ENCODE results near the gene TMEM178A.
"Not testable (repeated sequence)": the region's sequence is repeated elsewhere in the genome, so short reads cannot be mapped to it uniquely, and the experiment has no call there.

The TMEM178A gene

DNA sequence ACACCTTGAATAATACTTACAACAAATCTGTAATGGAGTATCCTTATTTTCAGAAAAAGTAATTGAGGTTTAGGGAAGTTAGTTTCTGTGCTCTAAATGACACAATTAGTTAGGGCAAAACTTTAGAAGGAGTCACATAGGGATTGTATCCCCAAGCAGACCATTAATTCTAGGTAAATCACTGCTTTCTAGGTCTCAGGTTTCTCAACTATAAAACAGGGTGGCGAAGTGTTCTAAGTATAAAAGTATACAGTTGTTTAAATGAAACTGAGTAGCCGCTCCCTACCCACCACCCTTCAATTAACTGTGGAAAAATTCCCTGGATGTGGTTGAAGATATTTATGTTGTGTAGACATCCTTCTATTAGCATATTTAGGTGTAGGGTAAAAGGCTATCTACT lies 19.9 kb upstream of the TMEM178A start:
- H3K27me3 ChIP-seq (replicated peaks; ENCODE audit: control insufficient read depth, insufficient read depth, low read length, poor library complexity, severe bottlenecking), result no peaks in the 10 kb centered on the region
- H3K4me3 ChIP-seq (ENCODE audit: insufficient read depth, low read depth, low read length, poor library complexity, severe bottlenecking), result no peak overlapping the region
- no peaks in the 10 kb centered on the region for H3K4me1 ChIP-seq (ENCODE audit: control insufficient read depth, insufficient read depth, low read length, poor library complexity, severe bottlenecking)
- no peaks in the 10 kb centered on the region for H3K36me3 ChIP-seq (ENCODE audit: control insufficient read depth, insufficient read depth, low read length)
- no peak for DNase-seq
- no peak overlapping the region for H3K27ac ChIP-seq (ENCODE audit: insufficient read depth, low read length, poor library complexity, severe bottlenecking)
- no peaks in the 10 kb centered on the region for H3K9me3 ChIP-seq (ENCODE audit: control insufficient read depth, low read length)

DNA sequence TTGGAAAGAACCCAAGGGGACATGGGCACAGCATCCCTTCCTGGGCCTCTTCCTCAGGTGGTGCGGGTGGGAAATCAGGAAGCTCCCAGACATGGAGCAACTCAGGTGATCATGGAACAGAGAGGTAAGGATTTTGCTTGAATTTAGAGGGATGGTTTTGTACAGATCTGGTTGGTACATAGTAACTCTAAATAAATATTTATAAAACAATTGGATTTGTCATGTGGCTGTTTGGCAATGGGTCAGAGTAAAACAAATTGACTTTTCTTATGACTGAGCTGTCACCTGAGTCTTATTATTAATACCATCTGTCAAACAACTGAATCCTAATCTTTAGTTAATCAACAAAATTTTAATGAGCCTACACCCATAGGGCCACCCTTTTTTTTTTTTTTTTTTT lies 19.4 kb upstream of the TMEM178A start:
- H3K9me3 ChIP-seq (ENCODE audit: control insufficient read depth, low read length), result no peaks in the 10 kb centered on the region
- no peaks in the 10 kb centered on the region for H3K4me1 ChIP-seq (ENCODE audit: control insufficient read depth, insufficient read depth, low read length, poor library complexity, severe bottlenecking)
- no peak for DNase-seq
- H3K27me3 ChIP-seq (replicated peaks; ENCODE audit: control insufficient read depth, insufficient read depth, low read length, poor library complexity, severe bottlenecking), result no peaks in the 10 kb centered on the region
- no peaks in the 10 kb centered on the region for H3K36me3 ChIP-seq (ENCODE audit: control insufficient read depth, insufficient read depth, low read length)
- H3K27ac ChIP-seq (ENCODE audit: insufficient read depth, low read length, poor library complexity, severe bottlenecking), result no peak overlapping the region
- no peak overlapping the region for H3K4me3 ChIP-seq (ENCODE audit: insufficient read depth, low read depth, low read length, poor library complexity, severe bottlenecking)

DNA sequence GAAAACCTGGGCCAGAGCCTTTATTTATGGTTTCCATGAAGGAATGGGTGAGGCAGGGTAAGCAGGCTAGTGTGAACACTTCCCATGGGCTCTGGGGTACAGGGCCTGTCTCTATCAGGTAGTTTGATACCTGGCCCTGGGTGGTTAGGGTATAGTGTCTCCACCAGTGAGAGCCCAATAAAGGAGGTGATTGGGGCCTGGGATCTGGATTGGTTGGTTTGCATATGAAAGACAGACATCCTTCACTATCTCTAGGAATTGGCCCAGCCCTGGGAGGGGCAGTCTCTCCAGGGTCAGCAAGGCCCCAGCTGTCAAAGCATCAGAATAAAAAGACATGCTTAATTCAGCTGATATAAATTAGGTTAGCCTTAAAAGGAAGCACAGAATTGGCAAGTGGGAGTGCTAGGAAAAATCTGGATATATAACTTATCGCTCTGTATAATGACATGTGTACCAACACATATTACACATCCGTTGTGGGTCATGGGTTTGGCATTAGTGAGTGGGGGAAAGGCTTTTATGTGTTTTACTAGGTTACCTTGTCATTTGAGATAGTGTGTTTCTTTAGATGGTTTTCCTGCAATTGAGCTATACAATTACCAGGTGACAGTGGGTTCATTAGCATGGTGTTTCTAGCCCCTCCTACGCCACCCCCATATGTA lies 18.5 kb upstream of the TMEM178A start:
- Histone ChIP-seq H3K27me3 (replicated peaks; ENCODE audit: control insufficient read depth, insufficient read depth, low read length, poor library complexity, severe bottlenecking) (no peaks in the 10 kb centered on the region), H3K9me3 (ENCODE audit: control insufficient read depth, low read length) (no peaks in the 10 kb centered on the region), H3K4me3 (ENCODE audit: insufficient read depth, low read depth, low read length, poor library complexity, severe bottlenecking) (no peak overlapping the region), H3K27ac (ENCODE audit: insufficient read depth, low read length, poor library complexity, severe bottlenecking) (no peak overlapping the region), H3K4me1 (ENCODE audit: control insufficient read depth, insufficient read depth, low read length, poor library complexity, severe bottlenecking) (no peaks in the 10 kb centered on the region), H3K36me3 (ENCODE audit: control insufficient read depth, insufficient read depth, low read length) (no peaks in the 10 kb centered on the region)
- no peak for DNase-seq

DNA sequence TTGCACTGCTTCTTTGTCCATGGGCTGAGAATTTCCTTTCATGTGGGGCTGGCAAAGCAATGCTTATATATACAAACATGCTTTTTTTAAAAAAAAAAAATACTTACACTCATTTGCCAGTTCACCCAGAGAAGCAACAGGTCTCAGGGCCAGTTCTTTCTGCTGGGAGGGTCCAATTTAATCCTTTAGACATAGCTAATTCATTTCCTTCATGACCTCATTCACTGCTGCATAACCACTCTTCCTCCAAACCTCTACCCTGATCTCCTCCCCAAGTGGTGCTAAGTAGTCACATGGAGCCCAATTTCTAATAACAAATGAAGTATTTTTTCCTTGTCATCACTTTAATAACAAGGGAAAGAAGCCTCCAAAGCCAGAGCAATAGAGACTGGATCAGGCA lies 17.1 kb upstream of the TMEM178A start:
- H3K36me3 ChIP-seq (ENCODE audit: control insufficient read depth, insufficient read depth, low read length), result no peaks in the 10 kb centered on the region
- no peaks in the 10 kb centered on the region for H3K27me3 ChIP-seq (replicated peaks; ENCODE audit: control insufficient read depth, insufficient read depth, low read length, poor library complexity, severe bottlenecking)
- H3K4me3 ChIP-seq (ENCODE audit: insufficient read depth, low read depth, low read length, poor library complexity, severe bottlenecking), result no peak overlapping the region
- no peaks in the 10 kb centered on the region for H3K9me3 ChIP-seq (ENCODE audit: control insufficient read depth, low read length)
- H3K27ac ChIP-seq (ENCODE audit: insufficient read depth, low read length, poor library complexity, severe bottlenecking), result no peak overlapping the region
- DNase-seq, result no peak
- H3K4me1 ChIP-seq (ENCODE audit: control insufficient read depth, insufficient read depth, low read length, poor library complexity, severe bottlenecking), result no peaks in the 10 kb centered on the region

DNA sequence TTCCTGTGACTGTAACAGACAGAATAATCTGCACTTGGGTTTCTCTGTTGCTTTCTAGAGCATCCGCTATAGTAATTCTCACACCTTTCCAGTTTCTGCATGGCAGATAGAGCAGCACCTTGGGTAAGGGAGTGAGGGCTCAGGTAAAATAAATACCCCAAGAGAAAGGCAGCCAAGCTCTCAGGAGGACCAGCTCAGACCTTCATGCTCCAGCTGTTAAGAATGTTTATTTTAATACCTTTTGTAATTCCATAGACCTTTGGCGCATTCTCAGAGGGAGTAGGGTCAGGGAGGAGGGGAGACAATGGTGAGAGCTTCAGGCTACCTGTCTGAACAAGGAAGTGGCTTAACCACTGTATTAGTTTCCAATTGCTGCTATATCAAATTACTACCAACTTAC lies 16.2 kb upstream of the TMEM178A start:
- Histone ChIP-seq H3K27me3 (replicated peaks; ENCODE audit: control insufficient read depth, insufficient read depth, low read length, poor library complexity, severe bottlenecking) (no peaks in the 10 kb centered on the region), H3K27ac (ENCODE audit: insufficient read depth, low read length, poor library complexity, severe bottlenecking) (no peak overlapping the region), H3K4me1 (ENCODE audit: control insufficient read depth, insufficient read depth, low read length, poor library complexity, severe bottlenecking) (no peaks in the 10 kb centered on the region), H3K9me3 (ENCODE audit: control insufficient read depth, low read length) (no peaks in the 10 kb centered on the region), H3K36me3 (ENCODE audit: control insufficient read depth, insufficient read depth, low read length) (no peaks in the 10 kb centered on the region), H3K4me3 (ENCODE audit: insufficient read depth, low read depth, low read length, poor library complexity, severe bottlenecking) (no peak overlapping the region)
- no peak for DNase-seq

DNA sequence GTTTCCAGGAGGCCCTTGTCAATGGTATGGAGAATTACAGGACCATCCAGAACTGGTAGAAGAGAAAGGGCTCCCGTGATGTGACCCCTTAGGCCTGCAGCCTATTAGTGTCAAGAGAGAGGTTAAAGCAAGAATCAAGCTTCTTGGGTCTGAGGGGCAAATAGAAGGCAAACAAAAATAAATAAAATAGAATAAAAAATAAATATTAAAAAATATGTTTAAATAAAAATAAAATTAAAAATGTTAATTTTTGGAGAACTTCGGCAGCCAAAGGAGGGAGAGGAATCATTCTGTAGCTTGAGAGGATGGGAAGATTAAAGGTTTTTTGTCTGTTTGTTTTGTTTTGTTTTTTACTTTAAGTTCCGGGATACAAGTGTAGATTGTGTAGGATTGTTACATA lies 15.2 kb upstream of the TMEM178A start:
- no peak for DNase-seq
- Histone ChIP-seq H3K9me3 (ENCODE audit: control insufficient read depth, low read length) (no peaks in the 10 kb centered on the region), H3K27me3 (replicated peaks; ENCODE audit: control insufficient read depth, insufficient read depth, low read length, poor library complexity, severe bottlenecking) (no peaks in the 10 kb centered on the region), H3K36me3 (ENCODE audit: control insufficient read depth, insufficient read depth, low read length) (no peaks in the 10 kb centered on the region), H3K4me3 (ENCODE audit: insufficient read depth, low read depth, low read length, poor library complexity, severe bottlenecking) (no peak overlapping the region), H3K27ac (ENCODE audit: insufficient read depth, low read length, poor library complexity, severe bottlenecking) (no peak overlapping the region), H3K4me1 (ENCODE audit: control insufficient read depth, insufficient read depth, low read length, poor library complexity, severe bottlenecking) (no peaks in the 10 kb centered on the region)

DNA sequence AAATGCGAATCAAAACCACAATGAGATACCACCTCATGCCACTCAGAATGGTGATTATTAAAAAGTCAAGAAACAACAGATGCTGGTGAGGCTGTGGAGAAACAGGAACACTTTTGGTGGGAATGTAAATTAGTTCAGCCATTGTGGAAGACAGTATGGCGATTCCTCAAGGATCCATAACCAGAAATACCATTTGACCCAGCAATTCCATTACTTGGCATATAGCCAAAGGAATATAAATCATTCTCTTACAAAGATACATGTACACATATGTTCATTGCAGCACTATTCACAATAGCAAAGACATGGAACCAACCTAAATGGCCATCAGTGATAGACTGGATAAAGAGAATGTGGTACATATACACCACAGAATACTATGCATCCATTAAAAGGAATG lies 9.5 kb upstream of the TMEM178A start:
- not testable (repeated sequence) for H3K4me1 ChIP-seq (ENCODE audit: control insufficient read depth, insufficient read depth, low read length, poor library complexity, severe bottlenecking); DNase-seq; H3K9me3 ChIP-seq (ENCODE audit: control insufficient read depth, low read length); H3K36me3 ChIP-seq (ENCODE audit: control insufficient read depth, insufficient read depth, low read length); H3K27me3 ChIP-seq (replicated peaks; ENCODE audit: control insufficient read depth, insufficient read depth, low read length, poor library complexity, severe bottlenecking); H3K27ac ChIP-seq (ENCODE audit: insufficient read depth, low read length, poor library complexity, severe bottlenecking); H3K4me3 ChIP-seq (ENCODE audit: insufficient read depth, low read depth, low read length, poor library complexity, severe bottlenecking)

DNA sequence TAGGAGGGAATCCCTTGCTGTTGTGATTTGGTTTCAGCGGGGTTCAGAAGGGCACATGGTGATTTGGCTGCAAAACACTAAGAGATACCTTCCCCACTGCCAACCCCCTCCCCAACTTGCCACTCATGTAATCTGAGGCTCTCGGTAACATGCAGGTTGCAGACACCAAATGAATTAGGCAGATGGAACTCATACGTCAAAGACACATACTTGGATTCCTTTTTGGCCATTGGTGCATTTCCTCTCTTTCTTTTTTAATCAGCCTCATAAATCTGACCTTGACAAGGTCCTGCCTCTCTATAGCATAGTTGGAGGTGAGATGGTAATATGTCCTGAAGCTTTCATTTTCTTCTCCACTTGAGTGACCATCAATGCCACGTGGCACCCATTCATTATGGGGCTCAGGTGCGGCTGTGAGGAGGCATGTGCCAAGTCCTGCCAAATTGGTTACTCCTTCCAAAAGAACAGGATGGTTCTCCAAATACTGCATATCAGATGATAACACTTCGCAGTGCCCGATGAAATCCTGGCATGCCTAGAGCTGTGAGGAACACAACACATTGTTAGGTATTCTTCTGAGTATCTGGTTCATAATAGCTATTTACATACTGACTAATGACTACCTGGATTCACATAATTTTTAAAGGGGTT lies 8.3 kb upstream of the TMEM178A start:
- H3K27ac ChIP-seq (ENCODE audit: insufficient read depth, low read length, poor library complexity, severe bottlenecking), result no peak overlapping the region
- no peaks in the 10 kb centered on the region for H3K9me3 ChIP-seq (ENCODE audit: control insufficient read depth, low read length)
- no peaks in the 10 kb centered on the region for H3K27me3 ChIP-seq (replicated peaks; ENCODE audit: control insufficient read depth, insufficient read depth, low read length, poor library complexity, severe bottlenecking)
- H3K4me1 ChIP-seq (ENCODE audit: control insufficient read depth, insufficient read depth, low read length, poor library complexity, severe bottlenecking), result no peaks in the 10 kb centered on the region
- no peak for DNase-seq
- H3K36me3 ChIP-seq (ENCODE audit: control insufficient read depth, insufficient read depth, low read length), result no peaks in the 10 kb centered on the region
- H3K4me3 ChIP-seq (ENCODE audit: insufficient read depth, low read depth, low read length, poor library complexity, severe bottlenecking), result no peak overlapping the region

DNA sequence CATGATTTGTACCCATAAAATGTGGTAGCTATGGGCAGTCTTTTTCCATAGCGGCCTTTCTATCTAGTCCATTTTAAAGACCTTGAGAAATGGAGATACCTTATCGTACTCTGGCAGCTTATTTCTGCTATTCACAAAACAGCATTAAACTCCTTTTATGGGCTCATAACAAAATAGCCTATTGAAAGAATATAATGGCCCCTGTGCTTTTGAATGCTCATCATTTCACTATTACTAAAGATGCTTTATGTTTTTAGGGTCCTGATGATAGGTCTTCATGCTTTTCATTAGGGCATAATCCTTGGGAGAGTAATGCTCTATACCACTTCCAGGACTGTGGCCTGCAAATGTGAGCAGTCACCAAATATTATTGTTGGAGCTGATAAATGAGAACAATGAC lies 7.3 kb upstream of the TMEM178A start:
- Histone ChIP-seq H3K4me1 (ENCODE audit: control insufficient read depth, insufficient read depth, low read length, poor library complexity, severe bottlenecking) (no peaks in the 10 kb centered on the region), H3K9me3 (ENCODE audit: control insufficient read depth, low read length) (no peaks in the 10 kb centered on the region), H3K4me3 (ENCODE audit: insufficient read depth, low read depth, low read length, poor library complexity, severe bottlenecking) (no peak overlapping the region), H3K27me3 (replicated peaks; ENCODE audit: control insufficient read depth, insufficient read depth, low read length, poor library complexity, severe bottlenecking) (no peaks in the 10 kb centered on the region), H3K36me3 (ENCODE audit: control insufficient read depth, insufficient read depth, low read length) (no peaks in the 10 kb centered on the region), H3K27ac (ENCODE audit: insufficient read depth, low read length, poor library complexity, severe bottlenecking) (no peak overlapping the region)
- DNase-seq, result no peak

DNA sequence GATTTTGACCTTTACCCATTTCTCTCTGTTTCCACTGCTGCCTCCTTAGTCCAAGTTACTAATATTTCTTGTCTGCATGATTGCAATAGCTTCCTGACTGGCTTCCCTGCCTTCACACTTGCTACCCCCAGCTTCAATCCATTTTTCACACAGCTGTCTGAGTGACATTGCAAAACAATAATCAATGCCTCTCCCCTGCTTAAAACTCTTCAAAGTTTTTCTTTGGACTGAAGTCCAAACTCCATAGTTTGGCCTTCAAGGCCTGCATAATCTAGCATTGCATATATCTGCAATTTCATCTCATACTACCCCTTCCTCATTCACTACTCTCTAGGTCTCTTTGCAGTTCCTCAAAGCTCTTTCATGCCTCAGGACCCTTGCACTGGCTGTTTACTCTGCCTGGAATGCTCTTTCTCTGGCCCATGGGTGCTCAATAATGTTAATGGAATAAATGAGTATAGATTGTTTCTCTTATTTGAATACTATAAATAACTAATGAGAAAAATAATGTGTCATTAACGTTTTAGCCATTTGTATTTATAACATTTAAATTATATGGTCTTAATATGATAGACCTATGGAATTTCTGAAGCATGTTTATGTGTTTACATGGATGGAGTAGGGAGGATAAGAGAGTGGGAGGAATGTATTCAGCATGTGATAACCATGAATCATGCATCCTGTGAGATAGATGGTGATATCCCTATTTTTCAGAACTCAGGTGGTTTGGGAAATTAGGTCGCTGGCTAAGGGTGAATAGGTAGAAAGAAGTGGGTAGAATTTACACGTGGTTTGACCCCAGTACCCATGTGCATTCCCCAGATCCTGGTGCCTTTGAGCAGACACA lies 5.7 kb upstream of the TMEM178A start:
- H3K9me3 ChIP-seq (ENCODE audit: control insufficient read depth, low read length), result no peaks in the 10 kb centered on the region
- H3K36me3 ChIP-seq (ENCODE audit: control insufficient read depth, insufficient read depth, low read length), result no peaks in the 10 kb centered on the region
- H3K4me3 ChIP-seq (ENCODE audit: insufficient read depth, low read depth, low read length, poor library complexity, severe bottlenecking), result no peak overlapping the region
- H3K4me1 ChIP-seq (ENCODE audit: control insufficient read depth, insufficient read depth, low read length, poor library complexity, severe bottlenecking), result no peaks in the 10 kb centered on the region
- no peak overlapping the region for H3K27ac ChIP-seq (ENCODE audit: insufficient read depth, low read length, poor library complexity, severe bottlenecking)
- no peak for DNase-seq
- H3K27me3 ChIP-seq (replicated peaks; ENCODE audit: control insufficient read depth, insufficient read depth, low read length, poor library complexity, severe bottlenecking), result peaks cover 7% of the 10 kb centered on the region

All from effector memory CD4-positive, alpha-beta T cell (primary cell).